H9 (cell line): ENCODE measurements around the gene ZNF883. TPM values are rescaled to one million over a fixed set of nuclear protein-coding genes. Genes with fewer than 3 reads are reported as not detected.

Source experiments
- DNase-seq: peaks from one replicate; pipeline ENCODE4 v3.0.0-alpha.2; 2017
- H2AFZ ChIP-seq: one replicate; pipeline ENCODE4 v1.6.1; 2013; ENCODE audit warnings: mild to moderate bottlenecking, low read length, control low read depth, moderate library complexity
- H2AK5ac ChIP-seq: 2 replicates; pipeline ENCODE4 v1.6.1; 2013; ENCODE audit warnings: low read length, control low read depth, mixed read lengths; ENCODE audit not compliant: insufficient read length
- H2BK120ac ChIP-seq: one replicate; pipeline ENCODE4 v1.6.1; 2013; ENCODE audit warnings: low read depth, mild to moderate bottlenecking, low read length, control low read depth, inconsistent platforms; ENCODE audit not compliant: poor library complexity, severe bottlenecking
- H2BK12ac ChIP-seq: 2 replicates; pipeline ENCODE4 v1.6.1; 2013; ENCODE audit warnings: low read length, control low read depth, mixed read lengths, low read depth; ENCODE audit not compliant: insufficient read length
- H2BK15ac ChIP-seq: 2 replicates; pipeline ENCODE4 v1.6.1; 2013; ENCODE audit warnings: low read depth, low read length, control low read depth
- H2BK20ac ChIP-seq: one replicate; pipeline ENCODE4 v1.6.1; 2013; ENCODE audit warnings: low read depth, mild to moderate bottlenecking, low read length, control low read depth, inconsistent platforms; ENCODE audit not compliant: poor library complexity, severe bottlenecking
- H2BK5ac ChIP-seq: 2 replicates; pipeline ENCODE4 v1.6.1; 2013; ENCODE audit warnings: low read length, control low read depth, mixed read lengths; ENCODE audit not compliant: insufficient read length
- H3K14ac ChIP-seq: 2 replicates; pipeline ENCODE4 v1.6.1; 2013; ENCODE audit warnings: low read length, control low read depth; ENCODE audit not compliant: insufficient read depth
- H3K18ac ChIP-seq: 2 replicates; pipeline ENCODE4 v1.6.1; 2013; ENCODE audit warnings: low read depth, mild to moderate bottlenecking, mixed read lengths, low read length, control low read depth; ENCODE audit not compliant: insufficient read length
- H3K23ac ChIP-seq: 2 replicates; pipeline ENCODE4 v1.6.1; 2013; ENCODE audit warnings: low read length, control low read depth, mixed read lengths, low read depth; ENCODE audit not compliant: insufficient read length
- H3K23me2 ChIP-seq: 2 replicates; pipeline ENCODE4 v1.6.1; 2013; ENCODE audit warnings: low read depth, mild to moderate bottlenecking, mixed read lengths, low read length, control low read depth; ENCODE audit not compliant: insufficient read length, poor library complexity, severe bottlenecking
- H3K27ac ChIP-seq: 2 replicates; pipeline ENCODE4 v1.5.1; 2013; ENCODE audit warnings: low read length, control low read depth, mixed read lengths, low read depth; ENCODE audit not compliant: insufficient read length
- H3K27me3 ChIP-seq: 2 replicates; pipeline ENCODE4 v1.6.1; 2013; ENCODE audit warnings: low read length, control low read depth, inconsistent platforms; ENCODE audit not compliant: insufficient read depth
- H3K4ac ChIP-seq: 2 replicates; pipeline ENCODE4 v1.6.1; 2013; ENCODE audit warnings: low read depth, mild to moderate bottlenecking, control low read depth, inconsistent platforms, low read length, moderate library complexity
- H3K4me1 ChIP-seq: 2 replicates; pipeline ENCODE4 v1.6.1; 2013; ENCODE audit warnings: low read length, control low read depth, inconsistent platforms; ENCODE audit not compliant: insufficient read depth
- H3K4me2 ChIP-seq: 2 replicates; pipeline ENCODE4 v1.6.1; 2013; ENCODE audit warnings: low read length, control low read depth, mixed read lengths; ENCODE audit not compliant: insufficient read length, insufficient read depth
- H3K56ac ChIP-seq: 2 replicates; pipeline ENCODE4 v1.6.1; 2013; ENCODE audit warnings: low read depth, mild to moderate bottlenecking, mixed read lengths, low read length, control low read depth; ENCODE audit not compliant: insufficient read length
- H3K79me1 ChIP-seq: 2 replicates; pipeline ENCODE4 v1.6.1; 2013; ENCODE audit warnings: low read depth, mild to moderate bottlenecking, moderate library complexity, low read length, control low read depth, inconsistent platforms; ENCODE audit not compliant: insufficient read depth, poor library complexity, severe bottlenecking
- H3K79me2 ChIP-seq: 2 replicates; pipeline ENCODE4 v1.6.1; 2013; ENCODE audit warnings: low read length, control low read depth, inconsistent platforms; ENCODE audit not compliant: insufficient read depth
- H3K9ac ChIP-seq: 2 replicates; pipeline ENCODE4 v1.6.1; 2013; ENCODE audit warnings: low read length, control low read depth, mixed read lengths; ENCODE audit not compliant: insufficient read length; ENCODE audit errors: extremely low read depth
- H3K9me3 ChIP-seq: one replicate; pipeline ENCODE4 v1.6.1; 2013; ENCODE audit warnings: low read depth, low read length, inconsistent platforms; ENCODE audit not compliant: control insufficient read depth
- H3T11ph ChIP-seq: one replicate; pipeline ENCODE4 v1.6.1; 2013; ENCODE audit warnings: mild to moderate bottlenecking, low read length, control low read depth, inconsistent platforms
- H4K20me1 ChIP-seq: one replicate; pipeline ENCODE4 v1.6.1; 2013; ENCODE audit not compliant: control insufficient read depth, insufficient read length, insufficient read depth
- H4K5ac ChIP-seq: 2 replicates; pipeline ENCODE4 v1.6.1; 2013; ENCODE audit warnings: low read depth, mild to moderate bottlenecking, mixed read lengths, low read length, control low read depth; ENCODE audit not compliant: insufficient read length
- H4K8ac ChIP-seq: replicated peaks from 2 replicates; pipeline ENCODE4 v1.6.1; 2013; ENCODE audit warnings: low read length, control low read depth, mixed read lengths, low read depth; ENCODE audit not compliant: insufficient read length
- H4K91ac ChIP-seq: 2 replicates; pipeline ENCODE4 v1.6.1; 2013; ENCODE audit warnings: low read depth, mild to moderate bottlenecking, moderate library complexity, mixed read lengths, low read length, control low read depth; ENCODE audit not compliant: insufficient read length
- H3K27ac Mint-ChIP-seq, 3 experiments: 2 replicates in 2 of 3; 3 replicates in 1 of 3; pipeline ENCODE4 v1.8.0; 2020 to 2021; ENCODE audit warnings: mixed read lengths in 3 of 3, mild to moderate bottlenecking in 1 of 3, moderate library complexity in 1 of 3
- H3K27me3 Mint-ChIP-seq: 2 replicates; pipeline ENCODE4 v1.8.0; 2021; ENCODE audit warnings: low read depth, mild to moderate bottlenecking, moderate library complexity, mixed read lengths
- H3K36me3 Mint-ChIP-seq, 3 experiments: 2 replicates in 2 of 3; 3 replicates in 1 of 3; pipeline ENCODE4 v1.8.0; 2020 to 2021; ENCODE audit warnings: low read depth in 3 of 3, mixed read lengths in 3 of 3; ENCODE audit not compliant: insufficient read depth in 1 of 3
- H3K4me1 Mint-ChIP-seq, 2 experiments: 2 replicates each; pipeline ENCODE4 v1.8.0; 2020; ENCODE audit warnings: mixed read lengths in 2 of 2
- H3K4me3 Mint-ChIP-seq, 2 experiments: 2 replicates in 1 of 2; 3 replicates in 1 of 2; pipeline ENCODE4 v1.8.0; 2020 to 2021; ENCODE audit warnings: mild to moderate bottlenecking in 2 of 2, mixed read lengths in 2 of 2, moderate library complexity in 1 of 2
- H3K9me3 Mint-ChIP-seq, 2 experiments: 2 replicates in 1 of 2; 3 replicates in 1 of 2; pipeline ENCODE4 v1.8.0; 2020; ENCODE audit warnings: mild to moderate bottlenecking in 2 of 2, mixed read lengths in 2 of 2, moderate library complexity in 1 of 2
- CTCF ChIP-seq: fragments of 200-600 bp; sonication (generic); conservative IDR thresholded peaks from 3 replicates; pipeline ENCODE4 v1.8.0; 2021; ENCODE audit warnings: antibody characterized with exemption, mild to moderate bottlenecking
- WGBS: extraction: QIAGEN DNeasy Blood & Tissue Kit; methylation state at CpG from one replicate; pipeline ENCODE4 v1.1.7; 2013; ENCODE audit warnings: missing lambda C conversion rate, low lambda C conversion rate, mixed read lengths; ENCODE audit not compliant: insufficient read length; ENCODE audit errors: extremely low coverage; 5-methylcytosine and 5-hydroxymethylcytosine counted together
- total RNA-seq: library from RNA; stranded (reverse); gene quantifications from 2 replicates; pipeline ENCODE4 v1.2.1, GENCODE V29; 2021

Gene ZNF883
- total RNA-seq, 1 experiment from 2014 or later: 13.2 TPM

- H3K79me1 ChIP-seq: no peaks in the 10 kb centered on the region
- H4K8ac ChIP-seq: no peak overlapping the region
- H3K36me3 Mint-ChIP-seq: no peaks in the 10 kb centered on the region
- H3K4me3 Mint-ChIP-seq: no peak overlapping the region
- no peak overlapping the region for H2BK120ac ChIP-seq
- no peaks in the 10 kb centered on the region for H3K27me3 ChIP-seq
- TF ChIP-seq CTCF: no peak
- H3K9ac ChIP-seq: no peak overlapping the region
- no peak overlapping the region for H3K4ac ChIP-seq
- H3K23me2 ChIP-seq: no peaks in the 10 kb centered on the region
- H2AK5ac ChIP-seq: no peak overlapping the region
- peaks cover 21 to 52% of the 10 kb centered on the region in 2 experiments for H3K9me3 Mint-ChIP-seq
- H4K5ac ChIP-seq: no peak overlapping the region
- no peak overlapping the region for H2AFZ ChIP-seq
- H3K27me3 Mint-ChIP-seq: peaks cover 21% of the 10 kb centered on the region
- no peak overlapping the region for H3K4me2 ChIP-seq
- no peak overlapping the region for H3K27ac Mint-ChIP-seq
- no peak overlapping the region for H2BK20ac ChIP-seq
- H2BK5ac ChIP-seq: no peak overlapping the region
- H3K4me1 ChIP-seq: no peaks in the 10 kb centered on the region
- no peak overlapping the region for H3K14ac ChIP-seq
- H2BK15ac ChIP-seq: no peak overlapping the region
- no peaks in the 10 kb centered on the region for H3K9me3 ChIP-seq
- H4K20me1 ChIP-seq: no peaks in the 10 kb centered on the region
- H3K27ac ChIP-seq: no peak overlapping the region
- H3K4me1 Mint-ChIP-seq: no peaks in the 10 kb centered on the region
- H3T11ph ChIP-seq: no peak overlapping the region
- no peak overlapping the region for H3K23ac ChIP-seq
- WGBS: no CpG with 5 or more reads among the region's 4 CpGs
- no peak overlapping the region for H3K56ac ChIP-seq
- H4K91ac ChIP-seq: no peak overlapping the region
- no peak for DNase-seq
- H2BK12ac ChIP-seq: no peak overlapping the region
- no peak overlapping the region for H3K18ac ChIP-seq
- H3K79me2 ChIP-seq: no peaks in the 10 kb centered on the region
These were observed 42.3 kb downstream of the ZNF883 start for GRCh38 chr9:112969730-112970129.
